K562 (cell line): ENCODE measurements around the gene TDRD9. TPM values are rescaled to one million over a fixed set of nuclear protein-coding genes. Genes with fewer than 3 reads are reported as not detected.

Source experiments
- ATAC-seq: fragments of 200-7000 bp; cut with Tn5 transposase; 3 replicates; pipeline ENCODE4 v1.9.1; 2020; ENCODE audit warnings: moderate library complexity
- BruUV-seq: library from RNA; stranded (reverse); fragments of 400-500 nt; replicated peaks from 2 replicates; lab custom pipeline; 2021; lab: Mats Ljungman, UMichigan
- CTCF ChIA-PET: fragments of 300-600 bp; formaldehyde crosslinking; extraction: SDS; loops from one replicate; lab custom pipeline; 2021; ENCODE audit warnings: low intra/inter-chr PET ratio; lab: Yijun Ruan, JAX
- POLR2A ChIA-PET: fragments of 300-600, 350-650 bp; sonication (Branson Sonifier 250); formaldehyde crosslinking; extraction: SDS; loops from one replicate; lab custom pipeline; 2021; ENCODE audit warnings: antibody characterized with exemption, inconsistent platforms; lab: Yijun Ruan, JAX
- DNase-seq, 4 experiments: peaks; one replicate each; pipeline versions ENCODE4 v3.0.0 to v3.0.0-alpha.2; 2011 to 2018; ENCODE audit warnings: low spot score in 3 of 4, mixed read lengths in 3 of 4; ENCODE audit errors: extremely low read depth in 1 of 4
- FAIRE-seq: peaks from 2 replicates; lab custom pipeline; 2011; peaks lifted over from hg19 to GRCh38; lab: Jason Lieb, UNC
- H2AFZ ChIP-seq: 2 replicates; pipeline ENCODE4 v1.6.0; 2011; ENCODE audit warnings: low read depth, low read length, control low read depth, inconsistent platforms
- H3K27ac ChIP-seq: fragments of 200-600 bp; 3 replicates; pipeline ENCODE4 v1.8.0; 2011; ENCODE audit warnings: low read depth, mild to moderate bottlenecking, control low read depth, inconsistent platforms, low read length, moderate library complexity, mixed read lengths; ENCODE audit errors: extremely low read depth
- H3K27me3 ChIP-seq, 2 experiments: fragments of 300-600 bp in 1 of 2; 2 replicates in 1 of 2; 3 replicates in 1 of 2; pipeline versions ENCODE4 v1.6.0 to v1.8.0; 2011; ENCODE audit warnings: inconsistent platforms in 2 of 2, low read length in 2 of 2, mild to moderate bottlenecking in 1 of 2, mixed read lengths in 1 of 2, moderate library complexity in 1 of 2; ENCODE audit not compliant: control insufficient read depth in 2 of 2, insufficient read depth in 2 of 2
- H3K36me3 ChIP-seq: fragments of 300-600 bp; 3 replicates; pipeline ENCODE4 v1.8.0; 2011; ENCODE audit warnings: mild to moderate bottlenecking, low read length, inconsistent platforms; ENCODE audit not compliant: control insufficient read depth, insufficient read depth
- H3K4me1 ChIP-seq, 2 experiments: fragments of 200-600 bp in 1 of 2; replicated peaks in 1 of 2; 2 replicates in 1 of 2; 3 replicates in 1 of 2; pipeline versions ENCODE4 v1.5.1 to v1.8.0; 2011; ENCODE audit warnings: inconsistent platforms in 2 of 2, low read length in 2 of 2, mild to moderate bottlenecking in 1 of 2, mixed read lengths in 1 of 2, moderate library complexity in 1 of 2; ENCODE audit not compliant: control insufficient read depth in 2 of 2, insufficient read depth in 2 of 2
- H3K4me2 ChIP-seq: 2 replicates; pipeline ENCODE4 v1.6.1; 2011; ENCODE audit warnings: low read length, control low read depth, inconsistent platforms, mixed read lengths; ENCODE audit not compliant: insufficient read depth
- H3K4me3 ChIP-seq: fragments of 200-600 bp; sonication (generic), shearing (Covaris generic); 2 replicates; pipeline ENCODE4 v1.5.1; 2016; ENCODE audit warnings: control low read depth, inconsistent platforms
- H3K79me2 ChIP-seq: fragments of 200-600 bp; 3 replicates; pipeline ENCODE4 v1.8.0; 2011; ENCODE audit warnings: low read length, inconsistent platforms; ENCODE audit not compliant: control insufficient read depth, insufficient read depth
- H3K9ac ChIP-seq, 2 experiments: 2 replicates each; pipeline versions ENCODE4 v1.6.0 to v1.6.1; 2011; ENCODE audit warnings: low read depth in 2 of 2, low read length in 2 of 2, control low read depth in 1 of 2, inconsistent platforms in 1 of 2, mild to moderate bottlenecking in 1 of 2, mixed read lengths in 1 of 2; ENCODE audit not compliant: insufficient read depth in 1 of 2
- H3K9me1 ChIP-seq: one replicate; pipeline ENCODE4 v1.6.0; 2011; ENCODE audit warnings: inconsistent platforms, mild to moderate bottlenecking, low read length, moderate library complexity; ENCODE audit not compliant: control insufficient read depth, insufficient read depth
- H3K9me3 ChIP-seq: replicated peaks from 2 replicates; pipeline ENCODE4 v1.5.1; 2011; ENCODE audit warnings: low read depth, low read length, inconsistent platforms; ENCODE audit not compliant: control insufficient read depth, insufficient read depth
- H4K20me1 ChIP-seq: replicated peaks from 2 replicates; pipeline ENCODE4 v1.6.1; 2011; ENCODE audit warnings: low read length, inconsistent platforms, mixed read lengths; ENCODE audit not compliant: control insufficient read depth, insufficient read depth
- CEBPB ChIP-seq: fragments of 450-650 bp; IDR thresholded peaks from 2 replicates; pipeline ENCODE4 v1.6.1; 2016; ENCODE audit warnings: missing genetic modification characterization, missing compliant biosample characterization
- CREB1 ChIP-seq, 2 experiments: sonication (generic) in 1 of 2; formaldehyde crosslinking in 1 of 2; IDR thresholded peaks; 2 replicates each; pipeline versions ENCODE4 v1.6.1 to v1.8.0; 2012 to 2022; ENCODE audit warnings: inconsistent platforms in 1 of 2, mild to moderate bottlenecking in 1 of 2, missing genetic modification reagents in 1 of 2, moderate library complexity in 1 of 2
- ESRRA ChIP-seq: fragments of 450-650 bp; IDR thresholded peaks from 2 replicates; pipeline ENCODE4 v1.6.1; 2014; ENCODE audit warnings: low read depth, mild to moderate bottlenecking, moderate library complexity, borderline replicate concordance
- FOXP1 ChIP-seq: sonication (generic); formaldehyde crosslinking; IDR thresholded peaks from 2 replicates; pipeline ENCODE4 v1.8.0; 2022; ENCODE audit warnings: mild to moderate bottlenecking, missing genetic modification reagents
- JUN ChIP-seq, 2 experiments: sonication (generic) in 1 of 2; formaldehyde crosslinking in 1 of 2; IDR thresholded peaks; 2 replicates each; pipeline versions ENCODE4 v1.6.1 to v1.8.0; 2012 to 2022; ENCODE audit warnings: borderline replicate concordance in 2 of 2, mild to moderate bottlenecking in 2 of 2, improper control_type of control experiment in 1 of 2, low read depth in 1 of 2, low read length in 1 of 2, missing genetic modification reagents in 1 of 2
- NRF1 ChIP-seq, 2 experiments: fragments of 450-650 bp; IDR thresholded peaks in 1 of 2; conservative IDR thresholded peaks in 1 of 2; 2 replicates each; pipeline ENCODE4 v1.6.1; 2014; ENCODE audit warnings: mild to moderate bottlenecking in 2 of 2
- PHTF2 ChIP-seq: fragments of 250-450 bp; sonication (Bioruptor Pico); IDR thresholded peaks from 2 replicates; pipeline ENCODE4 v1.5.0; 2021; ENCODE audit warnings: mild to moderate bottlenecking
- SAP30 ChIP-seq: fragments of 200-600 bp; sonication (generic); IDR thresholded peaks from 2 replicates; pipeline ENCODE4 v1.6.1; 2012; ENCODE audit warnings: borderline replicate concordance, low read depth, mild to moderate bottlenecking, moderate library complexity, low read length, control low read depth, inconsistent platforms; ENCODE audit not compliant: insufficient read depth, poor library complexity, severe bottlenecking
- ZNF23 ChIP-seq: fragments of 250-450 bp; sonication (Bioruptor Pico); IDR thresholded peaks from 2 replicates; pipeline ENCODE4 v1.4.0; 2020; ENCODE audit warnings: mild to moderate bottlenecking
- ZNF764 ChIP-seq: fragments of 250-450 bp; sonication (Bioruptor Pico); IDR thresholded peaks from 2 replicates; pipeline ENCODE4 v1.4.0; 2020; ENCODE audit warnings: low read depth, mild to moderate bottlenecking, moderate library complexity
- WGBS: fragments of 100-300 bp; shearing (Covaris generic); methylation state at CpG from one replicate; pipeline ENCODE4 v1.1.6; 2016; ENCODE audit warnings: low coverage, mixed read lengths; ENCODE audit not compliant: insufficient coverage; ENCODE audit errors: missing lambda C conversion rate; 5-methylcytosine and 5-hydroxymethylcytosine counted together
- in situ Hi-C: fragments of 300-500 bp; cut with MboI; formaldehyde crosslinking; loops from 4 replicates; pipeline ENCODE4 v1.15.0; 2018; ENCODE audit warnings: inconsistent platforms, mixed read lengths
- intact Hi-C: fragments of 100-400 bp; cut with micrococcal nuclease; formaldehyde crosslinking; loops from 2 replicates; pipeline ENCODE4 v1.14.2; 2022
- polyA plus RNA-seq, 8 experiments: library from polyadenylated mRNA; depleted of rRNA in 4 of 8; stranded (reverse) in 5 of 8; unstranded in 3 of 8; fragments of >200 nt; fragmentation: Nextera tagmentation in 2 of 8; fragmentation: Illumina TruSeq in 1 of 8; extraction: Ambion mirVana in 2 of 8; extraction: Trizol in 1 of 8; gene quantifications; 2 replicates each; pipeline versions ENCODE4 v1.2.1 to v1.2.3, GENCODE V29; 2011 to 2014; ENCODE audit warnings: inconsistent platforms in 1 of 8, missing spikeins in 1 of 8
- total RNA-seq, 7 experiments: library from RNA; depleted of rRNA in 6 of 7; stranded (reverse); fragments of >200 nt in 6 of 7; fragmentation: Illumina TruSeq in 2 of 7; extraction: Trizol in 2 of 7; gene quantifications; 2 replicates each; pipeline versions ENCODE4 v1.2.1 to v1.2.3, GENCODE V29; 2011 to 2021; ENCODE audit warnings: low replicate concordance in 1 of 7
- TF ChIP-seq, protein P1 (sequence below), 2 experiments: fragments of 450-650 bp; IDR thresholded peaks; 2 replicates each; pipeline ENCODE4 v1.6.1; 2018; ENCODE audit warnings: mild to moderate bottlenecking in 2 of 2, low read depth in 1 of 2; ENCODE audit not compliant: partially characterized antibody in 2 of 2

TDRD9 gene
- total and polyA plus RNA-seq, 9 of the 15 experiments (the other 6 are each of a cell fraction or from before 2014, with no cell fraction given) = 0.04 to 0.14 (median 0.04) TPM; not detected in 5

- TF ChIP-seq JUN (IDR thresholded peaks at IDR 0.05; ENCODE audit: borderline replicate concordance, low read depth, low read length) (no peak), JUN (CRISPR knock-in tag; IDR thresholded peaks at IDR 0.05; ENCODE audit: borderline replicate concordance) (no peak), ZNF764 (CRISPR knock-in tag) (no peak), SAP30 (no peak), PHTF2 (no peak)
- TF ChIP-seq, protein P1, sequence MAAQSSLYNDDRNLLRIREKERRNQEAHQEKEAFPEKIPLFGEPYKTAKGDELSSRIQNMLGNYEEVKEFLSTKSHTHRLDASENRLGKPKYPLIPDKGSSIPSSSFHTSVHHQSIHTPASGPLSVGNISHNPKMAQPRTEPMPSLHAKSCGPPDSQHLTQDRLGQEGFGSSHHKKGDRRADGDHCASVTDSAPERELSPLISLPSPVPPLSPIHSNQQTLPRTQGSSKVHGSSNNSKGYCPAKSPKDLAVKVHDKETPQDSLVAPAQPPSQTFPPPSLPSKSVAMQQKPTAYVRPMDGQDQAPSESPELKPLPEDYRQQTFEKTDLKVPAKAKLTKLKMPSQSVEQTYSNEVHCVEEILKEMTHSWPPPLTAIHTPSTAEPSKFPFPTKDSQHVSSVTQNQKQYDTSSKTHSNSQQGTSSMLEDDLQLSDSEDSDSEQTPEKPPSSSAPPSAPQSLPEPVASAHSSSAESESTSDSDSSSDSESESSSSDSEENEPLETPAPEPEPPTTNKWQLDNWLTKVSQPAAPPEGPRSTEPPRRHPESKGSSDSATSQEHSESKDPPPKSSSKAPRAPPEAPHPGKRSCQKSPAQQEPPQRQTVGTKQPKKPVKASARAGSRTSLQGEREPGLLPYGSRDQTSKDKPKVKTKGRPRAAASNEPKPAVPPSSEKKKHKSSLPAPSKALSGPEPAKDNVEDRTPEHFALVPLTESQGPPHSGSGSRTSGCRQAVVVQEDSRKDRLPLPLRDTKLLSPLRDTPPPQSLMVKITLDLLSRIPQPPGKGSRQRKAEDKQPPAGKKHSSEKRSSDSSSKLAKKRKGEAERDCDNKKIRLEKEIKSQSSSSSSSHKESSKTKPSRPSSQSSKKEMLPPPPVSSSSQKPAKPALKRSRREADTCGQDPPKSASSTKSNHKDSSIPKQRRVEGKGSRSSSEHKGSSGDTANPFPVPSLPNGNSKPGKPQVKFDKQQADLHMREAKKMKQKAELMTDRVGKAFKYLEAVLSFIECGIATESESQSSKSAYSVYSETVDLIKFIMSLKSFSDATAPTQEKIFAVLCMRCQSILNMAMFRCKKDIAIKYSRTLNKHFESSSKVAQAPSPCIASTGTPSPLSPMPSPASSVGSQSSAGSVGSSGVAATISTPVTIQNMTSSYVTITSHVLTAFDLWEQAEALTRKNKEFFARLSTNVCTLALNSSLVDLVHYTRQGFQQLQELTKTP (IDR thresholded peaks at IDR 0.05; ENCODE audit: low read depth in 1 of 2, partially characterized antibody in 2 of 2) = no peak
- TF ChIP-seq, all 486 proteins: peak for 0
Measured at GRCh38 chr14:103997391-103997790, 69.1 kb downstream of the TDRD9 start (continued).

DNA sequence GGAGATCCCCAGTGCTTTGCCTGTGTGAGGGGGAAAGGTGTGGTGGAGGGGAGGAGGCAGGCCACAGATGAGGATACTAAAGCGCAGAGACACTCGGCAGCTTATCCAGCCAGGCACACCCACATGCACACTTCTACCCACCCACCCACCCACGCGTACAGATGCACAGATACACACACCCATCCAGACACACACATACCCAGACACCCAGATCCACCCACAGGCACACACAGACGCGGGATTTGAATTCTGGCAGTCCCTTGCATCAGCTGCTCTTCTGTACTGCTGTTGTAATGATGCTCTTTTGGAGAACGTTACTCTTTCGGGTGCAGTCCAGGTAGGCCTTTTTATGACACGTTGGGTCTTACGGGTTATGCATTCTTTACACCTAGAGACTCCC lies 69.8 kb downstream of the TDRD9 start:
- Histone ChIP-seq H3K9me3 (no peaks in the 10 kb centered on the region), H3K4me2 (no peak overlapping the region), H3K9me1 (no peaks in the 10 kb centered on the region)
- no peak for TF ChIP-seq ESRRA
- no peak for TF ChIP-seq ZNF23 (CRISPR knock-in tag)
- no peak for TF ChIP-seq FOXP1 (CRISPR knock-in tag)
- TF ChIP-seq CREB1 (IDR thresholded peaks at IDR 0.05) = no peak
- no peak for TF ChIP-seq CREB1 (CRISPR knock-in tag; IDR thresholded peaks at IDR 0.05)
- TF ChIP-seq NRF1 (conservative IDR thresholded peaks at IDR 0.05 in 1 of 2, IDR thresholded peaks at IDR 0.05 in 1 of 2) = no peak
- no peak for TF ChIP-seq CEBPB
- TF ChIP-seq, all 486 proteins: peak for 0
- intact Hi-C loops = no loop called here
- DNase-seq (no peak), ATAC-seq (no peak), FAIRE-seq (no peak)
- Histone ChIP-seq H2AFZ (no peak overlapping the region), H3K27me3 (peaks cover 6 to 29% of the 10 kb centered on the region in 2 experiments; a peak in 3 of 5 replicates), H4K20me1 (no peaks in the 10 kb centered on the region; the same call in 1 of the 2 replicates), H3K4me1 (no peaks in the 10 kb centered on the region), H3K9ac (no peak overlapping the region), H3K79me2 (no peaks in the 10 kb centered on the region), H3K36me3 (no peaks in the 10 kb centered on the region), H3K27ac (no peak overlapping the region), H3K4me3 (no peak overlapping the region)
- POLR2A ChIA-PET = interaction anchor here (1.2 kb wide), 1 partner anchor 9 kb away, joined by 5 read pairs; no protein-coding TSS in a partner anchor
- in situ Hi-C loops = no loop called here
- CTCF ChIA-PET = no interaction called here
- WGBS = 1% methylated on average over 8 of the region's 10 CpGs
- BruUV-seq = no TSS peak
